Measurements from ENCODE around the gene KHK. TPM values are rescaled to one million over a fixed set of nuclear protein-coding genes. Genes with fewer than 3 reads are reported as not detected.

KHK gene
- total and polyA plus RNA-seq, 2 of the 8 experiments (the other 6 are each of a cell fraction or from before 2014, with no cell fraction given), result 11.0 to 17.7 TPM

DNA sequence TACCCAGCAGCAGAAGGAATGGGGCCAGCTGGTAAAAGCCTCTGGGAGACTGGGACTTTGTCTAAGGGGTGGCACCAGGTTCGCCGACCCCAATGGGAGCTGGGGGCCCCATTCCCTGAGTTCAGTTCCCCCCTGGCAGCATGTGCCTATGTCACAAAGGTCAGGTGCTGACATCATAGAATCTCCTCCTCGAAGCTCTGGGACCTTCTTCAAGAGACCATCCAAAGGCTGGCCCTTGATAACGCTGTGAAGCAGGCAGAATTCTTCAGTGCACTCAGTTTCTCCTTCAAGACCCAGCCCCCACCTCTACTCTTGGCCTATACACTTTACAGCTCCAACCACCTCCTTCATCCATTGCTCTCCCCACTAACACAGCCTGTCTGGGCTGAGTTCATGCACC, 52.7 kb downstream of the KHK start, which contains the start of gene PRR30 (continued):
- TF ChIP-seq, protein P1, sequence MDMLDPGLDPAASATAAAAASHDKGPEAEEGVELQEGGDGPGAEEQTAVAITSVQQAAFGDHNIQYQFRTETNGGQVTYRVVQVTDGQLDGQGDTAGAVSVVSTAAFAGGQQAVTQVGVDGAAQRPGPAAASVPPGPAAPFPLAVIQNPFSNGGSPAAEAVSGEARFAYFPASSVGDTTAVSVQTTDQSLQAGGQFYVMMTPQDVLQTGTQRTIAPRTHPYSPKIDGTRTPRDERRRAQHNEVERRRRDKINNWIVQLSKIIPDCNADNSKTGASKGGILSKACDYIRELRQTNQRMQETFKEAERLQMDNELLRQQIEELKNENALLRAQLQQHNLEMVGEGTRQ (IDR thresholded peaks at IDR 0.05; ENCODE audit: low read length), result no peak
- no peak for TF ChIP-seq GTF2F1 (IDR thresholded peaks at IDR 0.05; ENCODE audit: borderline replicate concordance, low read depth, low read length)
- TF ChIP-seq, protein P2, sequence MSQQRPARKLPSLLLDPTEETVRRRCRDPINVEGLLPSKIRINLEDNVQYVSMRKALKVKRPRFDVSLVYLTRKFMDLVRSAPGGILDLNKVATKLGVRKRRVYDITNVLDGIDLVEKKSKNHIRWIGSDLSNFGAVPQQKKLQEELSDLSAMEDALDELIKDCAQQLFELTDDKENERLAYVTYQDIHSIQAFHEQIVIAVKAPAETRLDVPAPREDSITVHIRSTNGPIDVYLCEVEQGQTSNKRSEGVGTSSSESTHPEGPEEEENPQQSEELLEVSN (IDR thresholded peaks at IDR 0.05), result no peak
- no peak for TF ChIP-seq POU5F1 (IDR thresholded peaks at IDR 0.05; ENCODE audit: low read depth, low read length)
